IPS-18a (cell line): Measurements from ENCODE around the gene DHRSX.
"Not testable (repeated sequence)": the region's sequence is repeated elsewhere in the genome, so short reads cannot be mapped to it uniquely, and the experiment has no call there.

Source experiments
- H3K27ac ChIP-seq: one replicate; pipeline ENCODE4 v1.5.1; 2013; ENCODE audit warnings: low read length
- H3K27me3 ChIP-seq: one replicate; pipeline ENCODE4 v1.6.1; 2013; ENCODE audit warnings: mild to moderate bottlenecking, low read length; ENCODE audit not compliant: control insufficient read depth, insufficient read depth
- H3K36me3 ChIP-seq: one replicate; pipeline ENCODE4 v1.6.1; 2013; ENCODE audit warnings: low read depth, low read length; ENCODE audit not compliant: control insufficient read depth
- H3K4me1 ChIP-seq: one replicate; pipeline ENCODE4 v1.6.1; 2013; ENCODE audit warnings: low read depth, low read length; ENCODE audit not compliant: control insufficient read depth
- H3K4me3 ChIP-seq: one replicate; pipeline ENCODE4 v1.5.1; 2013; ENCODE audit warnings: low read length
- H3K9ac ChIP-seq: one replicate; pipeline ENCODE4 v1.6.1; 2013; ENCODE audit warnings: mild to moderate bottlenecking, low read length, moderate library complexity
- H3K9me3 ChIP-seq: one replicate; pipeline ENCODE4 v1.6.1; 2013; ENCODE audit warnings: low read depth, low read length; ENCODE audit not compliant: control insufficient read depth

DHRSX gene

DNA sequence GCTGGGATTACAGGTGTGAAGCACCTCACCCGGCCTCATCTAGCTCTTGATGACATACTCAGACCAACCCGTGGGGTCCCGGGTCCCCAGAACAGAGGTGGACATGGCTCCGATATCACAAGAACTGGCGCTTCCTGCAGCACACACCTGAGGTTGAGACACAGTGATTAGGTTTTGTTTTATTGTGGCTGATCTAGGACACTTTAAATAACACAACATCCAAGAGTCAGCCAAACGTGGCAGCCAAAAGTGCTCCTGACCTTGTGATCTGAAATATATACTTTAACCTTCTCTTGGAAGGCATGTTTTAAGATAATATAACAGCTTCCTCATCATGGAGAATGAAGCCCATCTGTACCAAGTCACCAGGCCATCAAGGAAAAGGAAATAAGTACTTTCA, 198.9 kb downstream of the DHRSX start:
- Histone ChIP-seq H3K4me1 (no peaks in the 10 kb centered on the region), H3K4me3 (no peak overlapping the region)

DNA sequence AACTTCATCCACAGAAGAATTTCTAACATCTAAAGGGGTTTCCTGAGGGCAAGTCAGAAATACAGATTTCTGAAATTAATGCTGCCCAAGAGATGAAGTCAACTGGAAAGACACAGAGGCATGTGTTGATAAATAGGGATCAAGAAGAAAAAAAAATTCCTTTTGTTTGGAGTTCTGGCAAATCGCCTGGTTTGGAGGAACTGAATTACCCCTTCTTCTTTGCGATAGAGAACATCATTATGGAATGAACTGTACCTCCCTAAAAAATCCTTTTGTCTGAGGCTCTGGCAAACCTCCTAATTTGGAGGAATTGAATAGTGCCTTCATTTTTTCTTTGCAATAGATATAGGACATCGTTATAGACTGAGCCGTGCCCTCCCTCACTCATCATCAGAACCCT, 200.9 kb downstream of the DHRSX start:
- Histone ChIP-seq H3K4me3 (no peak overlapping the region), H3K9ac (no peak overlapping the region), H3K4me1 (no peaks in the 10 kb centered on the region), H3K27ac (no peak overlapping the region), H3K9me3 (no peaks in the 10 kb centered on the region), H3K36me3 (no peaks in the 10 kb centered on the region), H3K27me3 (no peaks in the 10 kb centered on the region)

More for the DNA sequence above, 198.9 kb downstream of the DHRSX start:
- Histone ChIP-seq H3K9me3 (no peaks in the 10 kb centered on the region), H3K9ac (no peak overlapping the region), H3K36me3 (no peaks in the 10 kb centered on the region), H3K27ac (no peak overlapping the region), H3K27me3 (no peaks in the 10 kb centered on the region)

DNA sequence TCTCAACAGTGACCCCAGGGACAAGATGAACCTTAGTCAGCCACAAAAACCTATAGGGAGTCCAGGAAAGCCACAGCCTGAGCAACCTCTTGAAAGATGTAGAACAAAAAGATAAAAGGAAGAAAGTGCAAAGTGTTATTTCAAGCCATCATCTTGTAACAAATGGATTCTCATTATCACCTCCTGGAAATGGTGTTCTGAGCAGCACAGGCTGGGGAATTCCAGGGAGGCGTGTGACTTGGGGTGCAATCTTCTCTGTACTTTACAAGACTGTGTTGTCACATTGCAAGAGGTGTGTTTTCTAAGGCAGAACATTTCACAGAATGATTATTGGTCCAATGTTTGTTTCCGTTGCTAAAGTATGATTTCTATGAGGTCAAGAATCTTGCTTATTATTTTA, 214.0 kb downstream of the DHRSX start:
- Histone ChIP-seq H3K4me3 (no peak overlapping the region), H3K36me3 (peaks cover 13% of the 10 kb centered on the region), H3K27ac (no peak overlapping the region), H3K9me3 (peaks cover 4% of the 10 kb centered on the region), H3K4me1 (no peaks in the 10 kb centered on the region), H3K9ac (no peak overlapping the region), H3K27me3 (no peaks in the 10 kb centered on the region)

- H3K9ac ChIP-seq = no peak overlapping the region
- H3K27ac ChIP-seq = no peak overlapping the region
- H3K36me3 ChIP-seq = peaks cover 5% of the 10 kb centered on the region
- peaks cover 4% of the 10 kb centered on the region for H3K9me3 ChIP-seq
- H3K27me3 ChIP-seq = no peaks in the 10 kb centered on the region
- H3K4me3 ChIP-seq = no peak overlapping the region
- H3K4me1 ChIP-seq = no peaks in the 10 kb centered on the region
These were observed 216.2 kb downstream of the DHRSX start for GRCh38 chrX:2284601-2285000.

DNA sequence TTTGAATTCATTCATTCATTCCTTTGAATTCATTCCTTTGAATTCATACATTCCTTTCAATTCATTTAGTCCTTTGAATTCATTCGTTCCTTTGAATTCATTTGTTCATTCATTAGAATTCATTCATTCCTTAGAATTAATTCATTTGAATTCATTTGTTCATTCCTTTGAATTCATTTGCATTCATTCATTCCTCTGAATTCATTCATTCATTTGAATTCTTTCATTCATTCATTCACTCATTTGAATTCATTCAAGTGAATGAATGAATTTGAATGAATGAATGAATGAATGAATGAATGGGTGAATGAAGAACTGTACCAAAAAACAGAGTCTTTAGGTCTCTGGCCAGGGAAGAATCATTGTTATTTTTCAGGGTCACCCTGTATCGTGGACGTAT, 216.6 kb downstream of the DHRSX start:
- Histone ChIP-seq H3K9ac (no peak overlapping the region), H3K9me3 (peaks cover 4% of the 10 kb centered on the region), H3K27me3 (no peaks in the 10 kb centered on the region), H3K27ac (no peak overlapping the region), H3K4me3 (no peak overlapping the region), H3K36me3 (peaks cover 3% of the 10 kb centered on the region), H3K4me1 (no peaks in the 10 kb centered on the region)

DNA sequence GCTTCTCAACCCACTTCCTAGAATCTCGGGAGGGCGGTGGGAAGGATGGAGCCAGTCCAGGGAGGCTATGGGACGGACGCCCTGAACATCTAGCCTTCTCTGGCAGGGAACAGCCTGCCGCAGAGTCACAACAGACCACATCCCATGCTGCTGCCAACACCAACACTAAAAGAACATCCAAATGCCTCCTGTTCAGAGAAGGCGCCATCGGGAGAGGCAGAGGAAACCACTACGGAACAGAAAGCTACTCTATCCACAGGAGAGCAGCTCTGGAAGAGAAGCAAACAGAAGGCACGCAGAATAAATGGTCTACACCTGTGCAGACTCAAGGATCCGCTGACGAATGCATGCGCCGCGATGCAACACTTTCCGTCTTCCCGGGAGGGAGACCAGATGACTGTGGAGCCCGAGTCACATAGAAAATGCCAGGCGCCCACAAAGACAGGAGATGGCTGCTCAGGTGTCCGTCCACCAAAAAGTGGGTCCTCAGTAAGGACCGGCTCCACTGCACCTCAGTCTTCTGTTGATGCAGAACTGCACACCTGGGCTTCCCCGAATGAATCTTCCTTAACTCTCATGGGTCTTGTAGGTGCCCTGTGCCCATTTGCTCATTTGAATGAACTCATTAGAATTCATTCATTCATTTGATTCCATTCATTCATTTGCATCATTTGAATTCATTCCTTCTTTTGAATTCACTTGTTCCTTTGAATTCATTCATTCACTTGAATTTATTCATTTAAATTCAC, 217.5 kb downstream of the DHRSX start:
- Histone ChIP-seq H3K27ac (no peak overlapping the region), H3K27me3 (no peaks in the 10 kb centered on the region), H3K9ac (no peak overlapping the region), H3K9me3 (peaks cover 4% of the 10 kb centered on the region), H3K4me3 (no peak overlapping the region), H3K36me3 (peaks cover 3% of the 10 kb centered on the region), H3K4me1 (no peaks in the 10 kb centered on the region)

DNA sequence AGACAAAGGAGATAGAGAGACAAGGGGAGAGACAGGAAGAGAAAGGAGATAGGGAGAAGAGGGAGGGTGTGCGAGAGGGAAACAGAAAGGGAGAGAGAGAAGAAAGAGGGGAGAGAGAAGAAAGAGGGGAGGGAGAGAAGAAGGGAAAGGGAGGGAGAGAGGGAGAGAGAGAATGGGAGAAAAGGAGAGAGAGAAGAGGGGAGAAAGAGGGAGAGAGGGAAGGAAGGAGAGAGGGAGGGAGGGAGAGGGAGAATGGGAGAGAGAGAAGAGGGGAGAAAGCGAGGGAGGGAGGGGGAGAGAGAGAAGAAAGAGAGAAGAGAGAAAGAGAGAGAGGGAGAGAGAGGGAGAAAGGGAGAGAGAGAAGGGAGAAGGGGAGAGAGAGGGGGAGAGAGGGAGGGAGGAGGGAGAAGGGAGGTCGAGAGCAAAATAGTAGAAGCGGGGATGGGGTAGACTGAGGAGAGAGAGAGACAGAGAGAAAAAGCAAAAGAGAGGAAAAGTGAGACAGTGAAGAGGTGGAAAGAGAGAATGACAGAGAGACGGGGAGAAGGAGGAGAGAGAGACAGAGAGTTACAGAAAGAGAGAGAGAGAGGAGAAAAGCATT, 218.2 kb downstream of the DHRSX start:
- no peaks in the 10 kb centered on the region for H3K4me1 ChIP-seq
- H3K36me3 ChIP-seq = peaks cover 3% of the 10 kb centered on the region
- H3K9ac ChIP-seq = no peak overlapping the region
- H3K9me3 ChIP-seq = peaks cover 4% of the 10 kb centered on the region
- H3K4me3 ChIP-seq = no peak overlapping the region
- H3K27me3 ChIP-seq = no peaks in the 10 kb centered on the region
- H3K27ac ChIP-seq = no peak overlapping the region

GRCh38 chrX:2272337-2272736, 228.4 kb downstream of the DHRSX start:
- no peaks in the 10 kb centered on the region for H3K9me3 ChIP-seq
- H3K9ac ChIP-seq = no peak overlapping the region
- H3K4me1 ChIP-seq = peaks cover 6% of the 10 kb centered on the region
- H3K27me3 ChIP-seq = no peaks in the 10 kb centered on the region
- no peak overlapping the region for H3K4me3 ChIP-seq
- H3K27ac ChIP-seq = no peak overlapping the region
- no peaks in the 10 kb centered on the region for H3K36me3 ChIP-seq

- H3K4me3 ChIP-seq, H3K27ac ChIP-seq, H3K4me1 ChIP-seq, H3K36me3 ChIP-seq, H3K27me3 ChIP-seq, H3K9ac ChIP-seq, H3K9me3 ChIP-seq: not testable (repeated sequence)
These were observed 229.2 kb downstream of the DHRSX start for GRCh38 chrX:2271595-2271994.

- H3K4me3 ChIP-seq, H3K9me3 ChIP-seq, H3K27ac ChIP-seq, H3K9ac ChIP-seq, H3K36me3 ChIP-seq, H3K4me1 ChIP-seq, H3K27me3 ChIP-seq: not testable (repeated sequence)
These were observed 230.0 kb downstream of the DHRSX start for GRCh38 chrX:2270783-2271182.

GRCh38 chrX:2267890-2268289, 232.9 kb downstream of the DHRSX start:
- Histone ChIP-seq H3K4me3 (no peak overlapping the region), H3K27ac (no peak overlapping the region), H3K36me3 (no peaks in the 10 kb centered on the region), H3K4me1 (peaks cover 9% of the 10 kb centered on the region), H3K27me3 (no peaks in the 10 kb centered on the region), H3K9me3 (no peaks in the 10 kb centered on the region), H3K9ac (no peak overlapping the region)
